Measurements from ENCODE around the gene GPRC5A.
A peak's percentile ranks its signal among the peaks of the same experiment; 100 is the strongest.
"Not testable (repeated sequence)": the region's sequence is repeated elsewhere in the genome, so short reads cannot be mapped to it uniquely, and the experiment has no call there.

GPRC5A gene

GRCh38 chr12:12891080-12891880 lies at the start of gene GPRC5A:
GPRC5A (plus strand) TSS chr12:12891562; CDS start chr12:12908250, 16,688 bp downstream.
- DNase-seq: peak; percentile 41

GRCh38 chr12:12845794-12846243 lies 45.5 kb upstream of the GPRC5A start:
- no peak for DNase-seq

GRCh38 chr12:12846780-12847179 lies 44.6 kb upstream of the GPRC5A start:
- peak; percentile 61 for DNase-seq

- DNase-seq: no peak
Observed at GRCh38 chr12:12853435-12853834, 37.9 kb upstream of the GPRC5A start.

GRCh38 chr12:12859690-12860089 lies 31.7 kb upstream of the GPRC5A start:
- no peak for DNase-seq

GRCh38 chr12:12864243-12864642 lies 27.1 kb upstream of the GPRC5A start:
- DNase-seq: no peak

GRCh38 chr12:12868477-12869235 lies 22.7 kb upstream of the GPRC5A start:
- no peak for DNase-seq

GRCh38 chr12:12870465-12870864 lies 20.9 kb upstream of the GPRC5A start:
- DNase-seq: no peak

- DNase-seq: no peak
Observed at GRCh38 chr12:12871587-12872138, 19.7 kb upstream of the GPRC5A start.

- DNase-seq: no peak
Observed at GRCh38 chr12:12872139-12872933, 19.0 kb upstream of the GPRC5A start.

- DNase-seq: no peak
Observed at GRCh38 chr12:12872934-12873275, 18.5 kb upstream of the GPRC5A start.

GRCh38 chr12:12874029-12874428 lies 17.3 kb upstream of the GPRC5A start:
- DNase-seq: no peak

GRCh38 chr12:12875301-12875700 lies 16.1 kb upstream of the GPRC5A start:
- DNase-seq: not testable (repeated sequence)

- DNase-seq: no peak
Observed at GRCh38 chr12:12877153-12877768, 14.1 kb upstream of the GPRC5A start.

GRCh38 chr12:12877781-12878455 lies 13.4 kb upstream of the GPRC5A start:
- no peak for DNase-seq

GRCh38 chr12:12880537-12880936 lies 10.8 kb upstream of the GPRC5A start:
- DNase-seq: no peak

- DNase-seq: no peak
Observed at GRCh38 chr12:12881151-12881909, 10.0 kb upstream of the GPRC5A start.

GRCh38 chr12:12882288-12882687 lies 9.1 kb upstream of the GPRC5A start:
- DNase-seq: no peak

GRCh38 chr12:12883369-12884001 lies 7.9 kb upstream of the GPRC5A start:
- no peak for DNase-seq

GRCh38 chr12:12885096-12885792 lies 6.1 kb upstream of the GPRC5A start:
- no peak for DNase-seq

All from CD4-positive, alpha-beta T cell treated with Interleukin-15 for 1 hour (primary cell).